Endothelial cell (in vitro differentiated cells): ENCODE results near the gene EMC9. TPM values are rescaled to one million over a fixed set of nuclear protein-coding genes. Genes with fewer than 3 reads are reported as not detected.

Experiments
- DNase-seq: peaks from one replicate; pipeline ENCODE4 v3.0.0; 2021; ENCODE audit warnings: low spot score
- H3K27ac Mint-ChIP-seq: one replicate; pipeline ENCODE4 v1.8.0; 2021; ENCODE audit warnings: mixed read lengths, inconsistent platforms; ENCODE audit not compliant: unreplicated experiment
- H3K27me3 Mint-ChIP-seq: one replicate; pipeline ENCODE4 v1.8.0; 2021; ENCODE audit warnings: mild to moderate bottlenecking, moderate library complexity, mixed read lengths, inconsistent platforms; ENCODE audit not compliant: unreplicated experiment
- H3K36me3 Mint-ChIP-seq: one replicate; pipeline ENCODE4 v1.8.0; 2021; ENCODE audit warnings: mild to moderate bottlenecking, low read depth, mixed read lengths, inconsistent platforms; ENCODE audit not compliant: unreplicated experiment
- H3K4me1 Mint-ChIP-seq: one replicate; pipeline ENCODE4 v1.8.0; 2021; ENCODE audit warnings: mild to moderate bottlenecking, mixed read lengths, inconsistent platforms; ENCODE audit not compliant: unreplicated experiment
- H3K4me3 Mint-ChIP-seq: one replicate; pipeline ENCODE4 v1.8.0; 2021; ENCODE audit warnings: mild to moderate bottlenecking, mixed read lengths, inconsistent platforms; ENCODE audit not compliant: unreplicated experiment
- H3K9me3 Mint-ChIP-seq: one replicate; pipeline ENCODE4 v1.8.0; 2021; ENCODE audit warnings: mixed read lengths, inconsistent platforms; ENCODE audit not compliant: unreplicated experiment
- CTCF ChIP-seq: fragments of 200-600 bp; sonication (generic); IDR thresholded peaks from one replicate; pipeline ENCODE4 v1.5.0; 2021; ENCODE audit warnings: antibody characterized with exemption; ENCODE audit not compliant: unreplicated experiment
- total RNA-seq: library from RNA; stranded (reverse); fragmentation: NEBNext Ultra II Directional; extraction: Animal tissue kit (Norgen Biotek cat#: 25700); gene quantifications from one replicate; pipeline ENCODE4 v1.2.1, GENCODE V29; 2021; ENCODE audit not compliant: unreplicated experiment

The EMC9 gene
- total RNA-seq, 1 donor from 2014 or later, result 16.7 TPM

- H3K4me1 Mint-ChIP-seq, result peaks cover 8% of the 10 kb centered on the region
- H3K36me3 Mint-ChIP-seq, result peaks cover 26% of the 10 kb centered on the region
- H3K9me3 Mint-ChIP-seq, result no peaks in the 10 kb centered on the region
- peaks cover 8% of the 10 kb centered on the region for H3K27me3 Mint-ChIP-seq
- H3K27ac Mint-ChIP-seq, result no peak overlapping the region
- DNase-seq, result no peak
- TF ChIP-seq CTCF, result no peak
- H3K4me3 Mint-ChIP-seq, result no peak overlapping the region
Measured at GRCh38 chr14:24179961-24180796, 38.8 kb upstream of the EMC9 start.

GRCh38 chr14:24179294-24179960 lies 38.0 kb upstream of the EMC9 start:
- Mint-ChIP-seq H3K27me3 (peaks cover 7% of the 10 kb centered on the region), H3K36me3 (peaks cover 32% of the 10 kb centered on the region), H3K9me3 (no peaks in the 10 kb centered on the region), H3K4me3 (peak overlapping the region; percentile 42), H3K4me1 (peaks cover 8% of the 10 kb centered on the region), H3K27ac (no peak overlapping the region)
- DNase-seq, result no peak
- no peak for TF ChIP-seq CTCF

GRCh38 chr14:24178399-24179178 lies 37.2 kb upstream of the EMC9 start:
- no peak for DNase-seq
- peaks cover 32% of the 10 kb centered on the region for H3K36me3 Mint-ChIP-seq
- H3K27me3 Mint-ChIP-seq, result peaks cover 9% of the 10 kb centered on the region
- H3K4me3 Mint-ChIP-seq, result peak overlapping the region; percentile 42
- no peak for TF ChIP-seq CTCF
- H3K9me3 Mint-ChIP-seq, result no peaks in the 10 kb centered on the region
- peaks cover 8% of the 10 kb centered on the region for H3K4me1 Mint-ChIP-seq
- H3K27ac Mint-ChIP-seq, result no peak overlapping the region

GRCh38 chr14:24177891-24178290 lies 36.5 kb upstream of the EMC9 start:
- no peak overlapping the region for H3K27ac Mint-ChIP-seq
- H3K4me1 Mint-ChIP-seq, result peaks cover 8% of the 10 kb centered on the region
- peaks cover 28% of the 10 kb centered on the region for H3K36me3 Mint-ChIP-seq
- peaks cover 9% of the 10 kb centered on the region for H3K27me3 Mint-ChIP-seq
- H3K9me3 Mint-ChIP-seq, result no peaks in the 10 kb centered on the region
- no peak for TF ChIP-seq CTCF
- DNase-seq, result no peak
- H3K4me3 Mint-ChIP-seq, result no peak overlapping the region
